Measurements from ENCODE around the gene CAMTA1.

CAMTA1 gene

DNA sequence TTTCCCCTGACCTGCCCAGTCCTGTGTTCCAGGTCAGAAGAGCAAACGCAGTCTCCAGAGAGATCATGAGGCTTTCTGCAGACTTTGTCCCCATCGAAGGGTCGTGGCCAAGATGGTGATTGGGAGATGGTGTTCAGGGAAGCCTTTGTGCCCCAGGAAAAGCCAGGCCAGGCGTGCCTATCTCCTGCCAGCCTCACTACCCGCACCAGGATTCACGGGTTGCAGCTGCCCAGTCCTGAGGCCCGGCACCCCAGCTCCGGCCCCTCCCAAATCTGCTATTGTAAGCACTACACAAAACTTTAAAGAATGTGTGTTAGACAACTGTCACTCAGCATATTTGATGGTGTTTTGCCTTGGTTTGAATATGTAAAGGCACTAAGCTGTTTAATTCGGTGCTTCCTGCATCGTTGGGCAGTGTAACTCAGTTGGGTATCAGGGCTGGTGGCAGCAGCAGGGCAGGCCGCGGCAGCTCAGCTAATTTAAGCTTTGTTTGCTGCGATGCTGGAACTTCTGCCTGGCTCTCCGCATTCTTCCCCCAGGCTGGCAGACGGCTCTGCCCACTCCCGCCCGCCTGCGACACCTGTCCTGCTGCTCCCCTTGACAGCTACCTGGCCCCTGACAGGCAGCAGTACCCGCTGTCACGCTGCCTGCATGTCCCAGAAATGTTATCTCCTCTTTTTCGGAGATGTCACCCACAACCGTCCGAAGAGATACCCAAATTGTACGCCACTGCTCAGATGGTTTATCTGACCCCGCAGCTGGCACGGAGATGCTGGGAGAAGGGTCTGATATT lies 776.9 kb downstream of the CAMTA1 start:
- H3K27ac ChIP-seq (ENCODE audit: low read depth, low read length), result no peak overlapping the region
- H2BK5ac ChIP-seq (ENCODE audit: low read depth, low read length, poor library complexity), result no peak overlapping the region
- no peak overlapping the region for H3K4me2 ChIP-seq (ENCODE audit: low read length)
- no CpG with 5 or more reads among the region's 26 CpGs for WGBS (ENCODE audit: extremely low coverage, insufficient coverage, insufficient read length)
- H3K4me1 ChIP-seq (ENCODE audit: control insufficient read depth in 1 of 2, insufficient read depth in 2 of 2, low read length in 2 of 2), result no peaks in the 10 kb centered on the region
- H3K23ac ChIP-seq (ENCODE audit: low read length), result no peak overlapping the region
- no peak overlapping the region for H3K4ac ChIP-seq (ENCODE audit: low read depth, low read length)
- H2BK120ac ChIP-seq (ENCODE audit: insufficient read depth, low read length, poor library complexity), result no peak overlapping the region
- H4K8ac ChIP-seq (ENCODE audit: low read depth, low read length), result no peak overlapping the region
- no peaks in the 10 kb centered on the region for H3K79me1 ChIP-seq (ENCODE audit: low read length)
- DNase-seq, result no peak
- no peak overlapping the region for H4K12ac ChIP-seq (ENCODE audit: low read depth, low read length)
- H3K4me3 ChIP-seq (ENCODE audit: low read depth, low read length), result no peak overlapping the region
- no peak overlapping the region for H3K18ac ChIP-seq (ENCODE audit: low read length)
- H3K36me3 ChIP-seq (ENCODE audit: control insufficient read depth in 1 of 2, insufficient read depth in 2 of 2, low read length in 2 of 2), result no peaks in the 10 kb centered on the region
- no peak overlapping the region for H4K91ac ChIP-seq (ENCODE audit: low read depth, low read length)
- H3K9me3 ChIP-seq (ENCODE audit: insufficient read depth, low read depth, low read length), result no peaks in the 10 kb centered on the region
- no peak overlapping the region for H3K9ac ChIP-seq (ENCODE audit: low read length)
- H2AFZ ChIP-seq (ENCODE audit: insufficient read depth, low read length, poor library complexity), result no peak overlapping the region
- no peak overlapping the region for H3K14ac ChIP-seq (ENCODE audit: low read length)
- no peak overlapping the region for H2BK12ac ChIP-seq (ENCODE audit: low read length)
- H3K27me3 ChIP-seq (ENCODE audit: insufficient read depth, low read length), result no peaks in the 10 kb centered on the region
- H2AK5ac ChIP-seq (ENCODE audit: low read length), result no peak overlapping the region
- no peaks in the 10 kb centered on the region for H3K79me2 ChIP-seq (ENCODE audit: control insufficient read depth, insufficient read depth, low read length, poor library complexity)

DNA sequence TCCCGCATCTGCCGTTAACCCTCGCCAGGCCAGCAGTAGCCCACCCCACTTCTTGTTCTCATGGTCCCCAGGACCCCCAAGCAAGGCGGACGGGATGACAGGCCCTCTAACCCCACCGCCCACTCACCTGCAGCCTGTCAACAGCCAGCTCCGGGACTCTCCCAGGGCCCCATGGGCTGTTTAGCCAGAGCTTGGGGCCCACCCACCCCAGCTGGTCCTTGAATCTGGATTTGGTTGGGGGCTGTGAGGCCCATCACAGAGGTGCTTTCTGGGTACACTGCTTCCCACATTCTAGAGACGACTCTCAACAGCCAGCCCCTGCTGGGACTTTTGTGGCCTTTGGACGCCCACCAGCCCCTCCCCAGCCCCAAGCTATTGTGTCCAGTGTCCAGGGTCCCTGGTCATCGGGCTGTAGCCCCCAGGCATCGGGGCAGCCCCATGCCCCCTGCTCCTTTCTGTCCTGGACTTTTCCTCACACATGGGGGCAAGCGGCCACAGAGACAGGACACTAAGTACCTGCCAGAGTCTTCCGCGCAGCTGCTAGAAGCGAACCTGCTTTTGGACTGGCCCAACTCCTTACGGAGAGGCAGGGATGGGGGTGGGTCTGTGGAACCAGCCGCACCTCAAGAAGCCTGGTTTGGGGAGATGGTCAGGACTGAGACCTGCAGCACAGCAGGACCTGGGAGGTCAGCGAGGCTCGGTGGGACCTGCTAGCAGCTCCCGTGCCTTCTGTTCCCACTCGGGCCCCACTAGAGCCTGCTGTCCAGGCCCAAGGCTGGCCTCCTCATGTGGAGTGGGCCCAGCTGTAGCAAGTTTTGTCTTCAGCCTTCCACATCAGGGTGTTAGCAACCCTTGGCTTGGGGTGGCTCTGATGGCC lies 777.7 kb downstream of the CAMTA1 start:
- no peak overlapping the region for H3K4me2 ChIP-seq (ENCODE audit: low read length)
- no peak overlapping the region for H4K91ac ChIP-seq (ENCODE audit: low read depth, low read length)
- H3K79me2 ChIP-seq (ENCODE audit: control insufficient read depth, insufficient read depth, low read length, poor library complexity), result no peaks in the 10 kb centered on the region
- no peak overlapping the region for H2BK120ac ChIP-seq (ENCODE audit: insufficient read depth, low read length, poor library complexity)
- H3K9ac ChIP-seq (ENCODE audit: low read length), result no peak overlapping the region
- no peak overlapping the region for H3K18ac ChIP-seq (ENCODE audit: low read length)
- no peak overlapping the region for H3K4me3 ChIP-seq (ENCODE audit: low read depth, low read length)
- DNase-seq, result no peak
- H3K27me3 ChIP-seq (ENCODE audit: insufficient read depth, low read length), result no peaks in the 10 kb centered on the region
- H3K4me1 ChIP-seq (ENCODE audit: control insufficient read depth in 1 of 2, insufficient read depth in 2 of 2, low read length in 2 of 2), result no peaks in the 10 kb centered on the region
- no peak overlapping the region for H3K4ac ChIP-seq (ENCODE audit: low read depth, low read length)
- no peak overlapping the region for H4K12ac ChIP-seq (ENCODE audit: low read depth, low read length)
- H3K36me3 ChIP-seq (ENCODE audit: control insufficient read depth in 1 of 2, insufficient read depth in 2 of 2, low read length in 2 of 2), result no peaks in the 10 kb centered on the region
- H3K14ac ChIP-seq (ENCODE audit: low read length), result no peak overlapping the region
- H2BK12ac ChIP-seq (ENCODE audit: low read length), result no peak overlapping the region
- H3K23ac ChIP-seq (ENCODE audit: low read length), result no peak overlapping the region
- H2AK5ac ChIP-seq (ENCODE audit: low read length), result no peak overlapping the region
- no peak overlapping the region for H3K27ac ChIP-seq (ENCODE audit: low read depth, low read length)
- no peak overlapping the region for H2BK5ac ChIP-seq (ENCODE audit: low read depth, low read length, poor library complexity)
- peaks cover under 1% of the 10 kb centered on the region for H3K9me3 ChIP-seq (ENCODE audit: insufficient read depth, low read depth, low read length)
- H2AFZ ChIP-seq (ENCODE audit: insufficient read depth, low read length, poor library complexity), result no peak overlapping the region
- no peak overlapping the region for H4K8ac ChIP-seq (ENCODE audit: low read depth, low read length)
- no CpG with 5 or more reads among the region's 21 CpGs for WGBS (ENCODE audit: extremely low coverage, insufficient coverage, insufficient read length)
- H3K79me1 ChIP-seq (ENCODE audit: low read length), result no peaks in the 10 kb centered on the region

DNA sequence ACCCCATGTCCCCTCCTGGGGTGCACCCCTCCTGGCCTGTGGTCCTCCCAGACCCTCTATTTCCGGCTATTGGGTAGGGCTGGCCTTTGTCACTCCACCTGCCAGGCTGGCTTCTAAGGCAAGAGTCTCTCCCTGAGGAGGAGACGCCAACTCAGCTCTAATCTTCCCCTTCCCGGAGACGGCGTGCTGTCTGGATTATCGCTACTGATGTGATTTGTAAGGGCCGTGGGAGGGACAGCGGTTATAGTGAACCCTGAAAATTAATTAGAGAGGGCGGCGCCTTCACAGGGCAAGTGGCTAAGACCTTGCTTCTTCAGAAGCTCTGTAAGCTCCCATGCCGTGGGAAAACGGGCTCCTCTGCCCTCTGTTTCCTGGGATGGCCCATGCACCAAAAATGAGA lies 778.9 kb downstream of the CAMTA1 start:
- H3K36me3 ChIP-seq (ENCODE audit: control insufficient read depth in 1 of 2, insufficient read depth in 2 of 2, low read length in 2 of 2), result no peaks in the 10 kb centered on the region
- no peak overlapping the region for H2BK5ac ChIP-seq (ENCODE audit: low read depth, low read length, poor library complexity)
- H3K9ac ChIP-seq (ENCODE audit: low read length), result no peak overlapping the region
- WGBS (ENCODE audit: extremely low coverage, insufficient coverage, insufficient read length), result no CpG with 5 or more reads among the region's 12 CpGs
- no peak overlapping the region for H4K8ac ChIP-seq (ENCODE audit: low read depth, low read length)
- H3K27ac ChIP-seq (ENCODE audit: low read depth, low read length), result no peak overlapping the region
- peaks cover 8% of the 10 kb centered on the region for H3K9me3 ChIP-seq (ENCODE audit: insufficient read depth, low read depth, low read length)
- H3K4me1 ChIP-seq (ENCODE audit: control insufficient read depth in 1 of 2, insufficient read depth in 2 of 2, low read length in 2 of 2), result no peaks in the 10 kb centered on the region
- no peak overlapping the region for H2BK12ac ChIP-seq (ENCODE audit: low read length)
- DNase-seq, result no peak
- H2AK5ac ChIP-seq (ENCODE audit: low read length), result no peak overlapping the region
- no peak overlapping the region for H3K4me3 ChIP-seq (ENCODE audit: low read depth, low read length)
- no peaks in the 10 kb centered on the region for H3K27me3 ChIP-seq (ENCODE audit: insufficient read depth, low read length)
- H3K79me1 ChIP-seq (ENCODE audit: low read length), result no peaks in the 10 kb centered on the region
- H3K14ac ChIP-seq (ENCODE audit: low read length), result no peak overlapping the region
- no peak overlapping the region for H3K23ac ChIP-seq (ENCODE audit: low read length)
- no peaks in the 10 kb centered on the region for H3K79me2 ChIP-seq (ENCODE audit: control insufficient read depth, insufficient read depth, low read length, poor library complexity)
- no peak overlapping the region for H2AFZ ChIP-seq (ENCODE audit: insufficient read depth, low read length, poor library complexity)
- H3K4ac ChIP-seq (ENCODE audit: low read depth, low read length), result no peak overlapping the region
- H4K91ac ChIP-seq (ENCODE audit: low read depth, low read length), result no peak overlapping the region
- no peak overlapping the region for H3K4me2 ChIP-seq (ENCODE audit: low read length)
- no peak overlapping the region for H2BK120ac ChIP-seq (ENCODE audit: insufficient read depth, low read length, poor library complexity)
- no peak overlapping the region for H3K18ac ChIP-seq (ENCODE audit: low read length)
- no peak overlapping the region for H4K12ac ChIP-seq (ENCODE audit: low read depth, low read length)

DNA sequence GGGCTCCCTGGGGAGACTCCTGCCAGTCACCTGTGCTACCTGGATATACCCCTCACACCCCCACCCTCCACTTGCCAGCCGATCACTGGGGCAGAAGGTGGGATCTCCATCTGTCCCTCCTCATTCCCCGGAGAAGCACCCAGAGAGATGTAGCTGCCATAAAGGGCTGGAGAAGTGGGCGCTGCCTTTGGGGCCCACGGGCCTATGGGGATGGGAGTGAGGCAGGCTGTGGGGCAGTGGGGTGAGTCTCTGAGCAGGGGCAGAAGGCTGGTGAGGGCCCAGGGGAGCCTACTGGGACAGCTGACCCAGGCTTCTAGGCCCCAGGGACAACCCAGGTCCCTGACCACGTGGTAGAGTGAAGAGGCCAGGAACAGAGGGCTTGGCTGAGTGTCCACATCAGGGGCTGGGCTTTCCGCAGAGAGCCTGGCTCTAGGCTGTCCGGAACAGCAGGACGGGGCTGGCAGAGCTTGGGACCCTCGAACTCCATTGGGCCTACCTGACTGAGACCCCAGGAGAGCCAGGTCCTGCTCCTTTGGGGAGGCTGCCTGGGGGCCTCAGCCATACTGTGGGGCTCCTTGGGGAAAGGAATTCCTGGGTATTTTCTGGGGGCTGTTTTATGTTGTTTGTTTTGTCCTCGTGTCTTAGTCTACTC lies 780.0 kb downstream of the CAMTA1 start:
- no peak for DNase-seq
- H3K14ac ChIP-seq (ENCODE audit: low read length), result no peak overlapping the region
- no peaks in the 10 kb centered on the region for H3K27me3 ChIP-seq (ENCODE audit: insufficient read depth, low read length)
- no peak overlapping the region for H3K9ac ChIP-seq (ENCODE audit: low read length)
- no peak overlapping the region for H2BK5ac ChIP-seq (ENCODE audit: low read depth, low read length, poor library complexity)
- no CpG with 5 or more reads among the region's 10 CpGs for WGBS (ENCODE audit: extremely low coverage, insufficient coverage, insufficient read length)
- H3K79me2 ChIP-seq (ENCODE audit: control insufficient read depth, insufficient read depth, low read length, poor library complexity), result no peaks in the 10 kb centered on the region
- no peak overlapping the region for H3K27ac ChIP-seq (ENCODE audit: low read depth, low read length)
- no peak overlapping the region for H2BK120ac ChIP-seq (ENCODE audit: insufficient read depth, low read length, poor library complexity)
- peaks cover 8% of the 10 kb centered on the region for H3K9me3 ChIP-seq (ENCODE audit: insufficient read depth, low read depth, low read length)
- no peaks in the 10 kb centered on the region for H3K4me1 ChIP-seq (ENCODE audit: control insufficient read depth in 1 of 2, insufficient read depth in 2 of 2, low read length in 2 of 2)
- H3K18ac ChIP-seq (ENCODE audit: low read length), result no peak overlapping the region
- H2AFZ ChIP-seq (ENCODE audit: insufficient read depth, low read length, poor library complexity), result no peak overlapping the region
- no peak overlapping the region for H2BK12ac ChIP-seq (ENCODE audit: low read length)
- H2AK5ac ChIP-seq (ENCODE audit: low read length), result no peak overlapping the region
- no peak overlapping the region for H4K12ac ChIP-seq (ENCODE audit: low read depth, low read length)
- H4K91ac ChIP-seq (ENCODE audit: low read depth, low read length), result no peak overlapping the region
- H4K8ac ChIP-seq (ENCODE audit: low read depth, low read length), result no peak overlapping the region
- no peak overlapping the region for H3K23ac ChIP-seq (ENCODE audit: low read length)
- no peak overlapping the region for H3K4me3 ChIP-seq (ENCODE audit: low read depth, low read length)
- H3K79me1 ChIP-seq (ENCODE audit: low read length), result no peaks in the 10 kb centered on the region
- no peak overlapping the region for H3K4me2 ChIP-seq (ENCODE audit: low read length)
- no peak overlapping the region for H3K4ac ChIP-seq (ENCODE audit: low read depth, low read length)
- H3K36me3 ChIP-seq (ENCODE audit: control insufficient read depth in 1 of 2, insufficient read depth in 2 of 2, low read length in 2 of 2), result no peaks in the 10 kb centered on the region
